Measurements from ENCODE around the gene PISD. TPM values are rescaled to one million over a fixed set of nuclear protein-coding genes. Genes with fewer than 3 reads are reported as not detected.

The PISD gene
- total and polyA plus RNA-seq, 2 of the 8 experiments (the other 6 are each of a cell fraction or from before 2014, with no cell fraction given): 47.8 to 48.2 TPM

DNA sequence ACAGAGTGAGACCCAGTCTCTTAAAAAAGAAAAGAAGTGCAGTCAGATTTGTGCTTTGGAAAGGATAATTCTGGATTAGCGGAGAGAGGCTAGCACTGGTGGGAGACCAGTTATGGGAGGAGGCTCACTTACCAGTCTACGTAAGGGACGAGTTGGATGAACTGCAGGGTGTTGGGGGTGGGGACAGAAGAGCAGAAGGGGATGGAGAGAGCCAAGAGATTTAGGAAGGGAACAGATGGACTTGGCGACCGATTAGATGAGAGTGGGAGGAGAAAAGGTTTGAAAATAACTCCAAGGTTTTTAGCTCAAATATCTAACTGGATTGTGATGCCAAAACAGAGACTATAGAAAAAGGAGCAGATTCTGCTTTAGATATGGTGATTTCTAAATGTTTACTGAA lies 84.3 kb downstream of the PISD start (continued):
- TF ChIP-seq BACH1 (IDR thresholded peaks at IDR 0.05; ENCODE audit: low read length) (no peak), KDM4A (IDR thresholded peaks at IDR 0.05; ENCODE audit: low read depth, low read length, severe bottlenecking) (no peak), FOSL1 (IDR thresholded peaks at IDR 0.05; ENCODE audit: insufficient read depth, low read depth, low read length) (no peak), YY1 (IDR thresholded peaks at IDR 0.05; ENCODE audit: low read depth, low read length) (no peak), KDM5A (IDR thresholded peaks at IDR 0.05; ENCODE audit: low read length) (no peak), GTF2F1 (IDR thresholded peaks at IDR 0.05; ENCODE audit: borderline replicate concordance, low read depth, low read length) (no peak), EZH2 (IDR thresholded peaks at IDR 0.05; ENCODE audit: low read depth, low read length, severe bottlenecking) (no peak), CBX5 (IDR thresholded peaks at IDR 0.05; ENCODE audit: low read depth, low read length) (no peak), SIRT6 (IDR thresholded peaks at IDR 0.05; ENCODE audit: low read length) (no peak)
- TF ChIP-seq, protein P1, sequence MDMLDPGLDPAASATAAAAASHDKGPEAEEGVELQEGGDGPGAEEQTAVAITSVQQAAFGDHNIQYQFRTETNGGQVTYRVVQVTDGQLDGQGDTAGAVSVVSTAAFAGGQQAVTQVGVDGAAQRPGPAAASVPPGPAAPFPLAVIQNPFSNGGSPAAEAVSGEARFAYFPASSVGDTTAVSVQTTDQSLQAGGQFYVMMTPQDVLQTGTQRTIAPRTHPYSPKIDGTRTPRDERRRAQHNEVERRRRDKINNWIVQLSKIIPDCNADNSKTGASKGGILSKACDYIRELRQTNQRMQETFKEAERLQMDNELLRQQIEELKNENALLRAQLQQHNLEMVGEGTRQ (IDR thresholded peaks at IDR 0.05; ENCODE audit: low read length): no peak

All from H1 (cell line).